Measurements from ENCODE around the gene RBP4.

- TF ChIP-seq CTCF (IDR thresholded peaks at IDR 0.05) (no peak), POLR2A (IDR thresholded peaks at IDR 0.05) (no peak)
These were observed 20.9 kb downstream of the RBP4 start for GRCh38 chr10:93579985-93580711.
